ENCODE results near the gene BMP8B.
"Not testable (repeated sequence)": the region's sequence is repeated elsewhere in the genome, so short reads cannot be mapped to it uniquely, and the experiment has no call there.

Gene BMP8B

GRCh38 chr1:39829791-39830533 lies 41.3 kb upstream of the BMP8B start:
- Histone ChIP-seq H3K18ac (ENCODE audit: low read depth in 1 of 2, low read length in 2 of 2) (no peak overlapping the region), H2BK12ac (ENCODE audit: low read length in 2 of 2) (no peak overlapping the region), H3K4me1 (ENCODE audit: control insufficient read depth, insufficient read depth, low read depth, low read length) (no peaks in the 10 kb centered on the region), H4K91ac (ENCODE audit: low read length) (no peak overlapping the region), H3K79me1 (replicated peaks; ENCODE audit: low read length, poor library complexity, severe bottlenecking) (no peaks in the 10 kb centered on the region), H3K4ac (ENCODE audit: low read depth in 1 of 2, low read length in 2 of 2) (no peak overlapping the region), H2BK15ac (ENCODE audit: low read depth, poor library complexity, severe bottlenecking) (no peak overlapping the region), H3K27me3 (ENCODE audit: control insufficient read depth in 1 of 2, insufficient read depth in 1 of 2, low read length in 2 of 2) (peaks cover 3 to 20% of the 10 kb centered on the region in 2 experiments), H3K4me3 (ENCODE audit: insufficient read depth in 1 of 2, low read depth in 1 of 2, low read length in 2 of 2) (no peak overlapping the region), H3K36me3 (ENCODE audit: control insufficient read depth in 1 of 2, insufficient read depth in 2 of 2, low read depth in 1 of 2, low read length in 2 of 2) (no peaks in the 10 kb centered on the region), H3K4me2 (ENCODE audit: low read length, poor library complexity, severe bottlenecking) (no peak overlapping the region), H3K14ac (ENCODE audit: low read length in 2 of 2) (no peak overlapping the region), H2AFZ (ENCODE audit: low read depth, low read length) (no peak overlapping the region), H3K9ac (ENCODE audit: low read length) (no peak overlapping the region), H2AK5ac (ENCODE audit: low read length, severe bottlenecking) (no peak overlapping the region), H4K8ac (ENCODE audit: low read length) (no peak overlapping the region), H2BK120ac (ENCODE audit: low read depth, low read length) (no peak overlapping the region), H3K23ac (ENCODE audit: low read length in 2 of 2) (no peak overlapping the region), H3K9me3 (ENCODE audit: control insufficient read depth, low read length) (no peaks in the 10 kb centered on the region), H2BK5ac (ENCODE audit: low read depth, low read length, poor library complexity, severe bottlenecking) (no peak overlapping the region), H3K27ac (ENCODE audit: low read length, poor library complexity, severe bottlenecking) (no peak overlapping the region)
- WGBS: 76% methylated on average over 6 of the region's 6 CpGs
- peak; percentile 36 for DNase-seq

GRCh38 chr1:39828734-39829133 lies 40.1 kb upstream of the BMP8B start:
- H3K27ac ChIP-seq (ENCODE audit: low read length, poor library complexity, severe bottlenecking): no peak overlapping the region
- no peak overlapping the region for H3K4me2 ChIP-seq (ENCODE audit: low read length, poor library complexity, severe bottlenecking)
- peaks cover 7 to 26% of the 10 kb centered on the region in 2 experiments for H3K27me3 ChIP-seq (ENCODE audit: control insufficient read depth in 1 of 2, insufficient read depth in 1 of 2, low read length in 2 of 2)
- H3K4me1 ChIP-seq (ENCODE audit: control insufficient read depth, insufficient read depth, low read depth, low read length): no peaks in the 10 kb centered on the region
- WGBS: 89% methylated on average over 2 of the region's 2 CpGs
- no peak for DNase-seq
- no peaks in the 10 kb centered on the region for H3K9me3 ChIP-seq (ENCODE audit: control insufficient read depth, low read length)
- no peak overlapping the region for H2BK15ac ChIP-seq (ENCODE audit: low read depth, poor library complexity, severe bottlenecking)
- no peaks in the 10 kb centered on the region for H3K79me1 ChIP-seq (replicated peaks; ENCODE audit: low read length, poor library complexity, severe bottlenecking)
- no peak overlapping the region for H2AK5ac ChIP-seq (ENCODE audit: low read length, severe bottlenecking)
- H4K91ac ChIP-seq (ENCODE audit: low read length): no peak overlapping the region
- H3K9ac ChIP-seq (ENCODE audit: low read length): no peak overlapping the region
- no peak overlapping the region for H4K8ac ChIP-seq (ENCODE audit: low read length)
- H3K14ac ChIP-seq (ENCODE audit: low read length in 2 of 2): no peak overlapping the region
- H3K4ac ChIP-seq (ENCODE audit: low read depth in 1 of 2, low read length in 2 of 2): no peak overlapping the region
- H3K18ac ChIP-seq (ENCODE audit: low read depth in 1 of 2, low read length in 2 of 2): no peak overlapping the region
- no peak overlapping the region for H3K4me3 ChIP-seq (ENCODE audit: insufficient read depth in 1 of 2, low read depth in 1 of 2, low read length in 2 of 2)
- H3K23ac ChIP-seq (ENCODE audit: low read length in 2 of 2): no peak overlapping the region
- H3K36me3 ChIP-seq (ENCODE audit: control insufficient read depth in 1 of 2, insufficient read depth in 2 of 2, low read depth in 1 of 2, low read length in 2 of 2): no peaks in the 10 kb centered on the region
- no peak overlapping the region for H2AFZ ChIP-seq (ENCODE audit: low read depth, low read length)
- H2BK12ac ChIP-seq (ENCODE audit: low read length in 2 of 2): no peak overlapping the region
- no peak overlapping the region for H2BK5ac ChIP-seq (ENCODE audit: low read depth, low read length, poor library complexity, severe bottlenecking)
- H2BK120ac ChIP-seq (ENCODE audit: low read depth, low read length): no peak overlapping the region

GRCh38 chr1:39828255-39828654 lies 39.6 kb upstream of the BMP8B start:
- not testable (repeated sequence) for H2BK120ac ChIP-seq (ENCODE audit: low read depth, low read length); H3K79me1 ChIP-seq (replicated peaks; ENCODE audit: low read length, poor library complexity, severe bottlenecking); H4K8ac ChIP-seq (ENCODE audit: low read length); H2BK15ac ChIP-seq (ENCODE audit: low read depth, poor library complexity, severe bottlenecking); H3K27ac ChIP-seq (ENCODE audit: low read length, poor library complexity, severe bottlenecking); H3K23ac ChIP-seq (ENCODE audit: low read length in 2 of 2); H2BK5ac ChIP-seq (ENCODE audit: low read depth, low read length, poor library complexity, severe bottlenecking); H2AK5ac ChIP-seq (ENCODE audit: low read length, severe bottlenecking); H3K14ac ChIP-seq (ENCODE audit: low read length in 2 of 2); H3K9ac ChIP-seq (ENCODE audit: low read length); H3K18ac ChIP-seq (ENCODE audit: low read depth in 1 of 2, low read length in 2 of 2); H3K9me3 ChIP-seq (ENCODE audit: control insufficient read depth, low read length); H3K4me2 ChIP-seq (ENCODE audit: low read length, poor library complexity, severe bottlenecking); DNase-seq; H3K36me3 ChIP-seq (ENCODE audit: control insufficient read depth in 1 of 2, insufficient read depth in 2 of 2, low read depth in 1 of 2, low read length in 2 of 2); H4K91ac ChIP-seq (ENCODE audit: low read length); H2AFZ ChIP-seq (ENCODE audit: low read depth, low read length); H2BK12ac ChIP-seq (ENCODE audit: low read length in 2 of 2); H3K4me1 ChIP-seq (ENCODE audit: control insufficient read depth, insufficient read depth, low read depth, low read length); H3K4me3 ChIP-seq (ENCODE audit: insufficient read depth in 1 of 2, low read depth in 1 of 2, low read length in 2 of 2); H3K4ac ChIP-seq (ENCODE audit: low read depth in 1 of 2, low read length in 2 of 2)
- WGBS: 89% methylated on average over 5 of the region's 6 CpGs
- peaks cover 7 to 26% of the 10 kb centered on the region in 2 experiments for H3K27me3 ChIP-seq (ENCODE audit: control insufficient read depth in 1 of 2, insufficient read depth in 1 of 2, low read length in 2 of 2)

GRCh38 chr1:39827201-39827600 lies 38.5 kb upstream of the BMP8B start:
- Histone ChIP-seq H3K36me3 (ENCODE audit: control insufficient read depth in 1 of 2, insufficient read depth in 2 of 2, low read depth in 1 of 2, low read length in 2 of 2) (no peaks in the 10 kb centered on the region), H3K4me1 (ENCODE audit: control insufficient read depth, insufficient read depth, low read depth, low read length) (no peaks in the 10 kb centered on the region), H3K27me3 (ENCODE audit: control insufficient read depth in 1 of 2, insufficient read depth in 1 of 2, low read length in 2 of 2) (peaks cover 9 to 26% of the 10 kb centered on the region in 2 experiments), H2BK15ac (ENCODE audit: low read depth, poor library complexity, severe bottlenecking) (no peak overlapping the region), H3K9ac (ENCODE audit: low read length) (no peak overlapping the region), H3K9me3 (ENCODE audit: control insufficient read depth, low read length) (no peaks in the 10 kb centered on the region), H2AK5ac (ENCODE audit: low read length, severe bottlenecking) (no peak overlapping the region), H2BK120ac (ENCODE audit: low read depth, low read length) (no peak overlapping the region), H3K18ac (ENCODE audit: low read depth in 1 of 2, low read length in 2 of 2) (no peak overlapping the region), H2BK12ac (ENCODE audit: low read length in 2 of 2) (no peak overlapping the region), H4K91ac (ENCODE audit: low read length) (no peak overlapping the region), H3K4ac (ENCODE audit: low read depth in 1 of 2, low read length in 2 of 2) (no peak overlapping the region), H3K23ac (ENCODE audit: low read length in 2 of 2) (no peak overlapping the region), H3K4me3 (ENCODE audit: insufficient read depth in 1 of 2, low read depth in 1 of 2, low read length in 2 of 2) (no peak overlapping the region), H3K27ac (ENCODE audit: low read length, poor library complexity, severe bottlenecking) (no peak overlapping the region), H4K8ac (ENCODE audit: low read length) (no peak overlapping the region), H3K79me1 (replicated peaks; ENCODE audit: low read length, poor library complexity, severe bottlenecking) (no peaks in the 10 kb centered on the region), H2BK5ac (ENCODE audit: low read depth, low read length, poor library complexity, severe bottlenecking) (no peak overlapping the region), H2AFZ (ENCODE audit: low read depth, low read length) (no peak overlapping the region), H3K14ac (ENCODE audit: low read length in 2 of 2) (no peak overlapping the region), H3K4me2 (ENCODE audit: low read length, poor library complexity, severe bottlenecking) (no peak overlapping the region)
- 83% methylated on average over 7 of the region's 7 CpGs for WGBS
- no peak for DNase-seq
